HG03280 (cell line): ENCODE measurements around the gene CLMN.

Experiments
- ATAC-seq: cut with Tn5 transposase; IDR thresholded peaks from one replicate; pipeline ENCODE4 v1.9.1; 2021; ENCODE audit warnings: mild to moderate bottlenecking, moderate library complexity; ENCODE audit not compliant: unreplicated experiment

Gene CLMN

GRCh38 chr14:95341564-95341963 lies 21.9 kb upstream of the CLMN start:
- ATAC-seq: no peak

GRCh38 chr14:95341115-95341514 lies 21.4 kb upstream of the CLMN start:
- no peak for ATAC-seq

GRCh38 chr14:95340201-95340697 lies 20.5 kb upstream of the CLMN start:
- no peak for ATAC-seq

- no peak for ATAC-seq
Measured at GRCh38 chr14:95339301-95339865, 19.7 kb upstream of the CLMN start.

GRCh38 chr14:95338436-95338835 lies 18.7 kb upstream of the CLMN start:
- no peak for ATAC-seq

- ATAC-seq: no peak
Measured at GRCh38 chr14:95337041-95337595, 17.4 kb upstream of the CLMN start.

- no peak for ATAC-seq
Measured at GRCh38 chr14:95336192-95336760, 16.6 kb upstream of the CLMN start.

GRCh38 chr14:95335071-95335470 lies 15.4 kb upstream of the CLMN start:
- ATAC-seq: no peak

- no peak for ATAC-seq
Measured at GRCh38 chr14:95334044-95334443, 14.3 kb upstream of the CLMN start.

GRCh38 chr14:95332641-95333040 lies 12.9 kb upstream of the CLMN start:
- no peak for ATAC-seq

- ATAC-seq: no peak
Measured at GRCh38 chr14:95331708-95332408, 12.2 kb upstream of the CLMN start.

GRCh38 chr14:95330591-95331370 lies 11.1 kb upstream of the CLMN start:
- ATAC-seq: no peak

GRCh38 chr14:95329941-95330340 lies 10.2 kb upstream of the CLMN start:
- ATAC-seq: no peak

GRCh38 chr14:95328729-95329503 lies 9.2 kb upstream of the CLMN start:
- ATAC-seq: no peak

- peak; percentile 95 for ATAC-seq
Measured at GRCh38 chr14:95327558-95328374, 8.1 kb upstream of the CLMN start.

GRCh38 chr14:95326987-95327386 lies 7.3 kb upstream of the CLMN start:
- peak; percentile 28 for ATAC-seq

GRCh38 chr14:95323917-95324316 lies 4.2 kb upstream of the CLMN start:
- ATAC-seq: no peak

- no peak for ATAC-seq
Measured at GRCh38 chr14:95323361-95323760, 3.7 kb upstream of the CLMN start.

- ATAC-seq: no peak
Measured at GRCh38 chr14:95322651-95323050, 2.9 kb upstream of the CLMN start.
